Measurements from ENCODE around the gene TNF.

DNA sequence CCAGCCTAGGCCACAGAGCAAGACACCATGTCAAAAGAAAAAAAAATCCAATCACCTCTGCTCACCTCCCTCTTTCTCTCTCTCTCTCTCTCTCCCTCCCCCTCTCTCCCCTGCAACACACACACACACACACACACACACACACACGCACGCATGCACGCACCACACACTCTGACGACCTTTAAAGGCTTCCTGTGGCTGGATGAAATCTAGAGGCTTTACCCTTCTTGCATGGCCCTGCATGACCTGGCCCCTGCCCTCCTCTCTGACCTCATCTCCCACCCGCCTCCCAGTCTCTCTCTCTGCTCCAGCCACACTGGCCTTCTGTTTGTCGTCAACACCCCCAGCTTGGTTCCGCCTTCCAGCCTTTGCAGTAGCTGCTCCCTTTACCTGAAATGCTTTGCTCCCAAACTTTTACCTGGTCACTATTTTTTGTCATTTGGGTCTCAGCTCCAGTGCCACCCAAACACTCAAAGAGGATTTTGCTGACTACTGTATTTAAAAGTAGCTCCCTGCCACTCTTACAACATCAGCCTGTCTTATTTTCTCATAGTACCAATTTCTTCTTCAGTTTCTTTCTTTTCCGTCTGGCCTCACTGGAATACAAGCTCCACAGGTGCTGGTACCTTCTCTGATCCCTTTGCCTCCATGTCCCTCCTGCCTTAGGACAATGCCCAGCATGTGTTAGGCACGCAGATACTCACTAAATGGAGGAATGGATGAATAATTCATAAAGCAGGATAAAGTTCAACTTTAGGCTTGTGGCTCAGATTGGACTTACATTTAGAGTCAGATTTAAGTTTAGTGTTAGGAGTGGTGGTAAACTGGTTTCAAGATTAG lies 7.6 kb upstream of the TNF start:
- TF ChIP-seq, protein P1, sequence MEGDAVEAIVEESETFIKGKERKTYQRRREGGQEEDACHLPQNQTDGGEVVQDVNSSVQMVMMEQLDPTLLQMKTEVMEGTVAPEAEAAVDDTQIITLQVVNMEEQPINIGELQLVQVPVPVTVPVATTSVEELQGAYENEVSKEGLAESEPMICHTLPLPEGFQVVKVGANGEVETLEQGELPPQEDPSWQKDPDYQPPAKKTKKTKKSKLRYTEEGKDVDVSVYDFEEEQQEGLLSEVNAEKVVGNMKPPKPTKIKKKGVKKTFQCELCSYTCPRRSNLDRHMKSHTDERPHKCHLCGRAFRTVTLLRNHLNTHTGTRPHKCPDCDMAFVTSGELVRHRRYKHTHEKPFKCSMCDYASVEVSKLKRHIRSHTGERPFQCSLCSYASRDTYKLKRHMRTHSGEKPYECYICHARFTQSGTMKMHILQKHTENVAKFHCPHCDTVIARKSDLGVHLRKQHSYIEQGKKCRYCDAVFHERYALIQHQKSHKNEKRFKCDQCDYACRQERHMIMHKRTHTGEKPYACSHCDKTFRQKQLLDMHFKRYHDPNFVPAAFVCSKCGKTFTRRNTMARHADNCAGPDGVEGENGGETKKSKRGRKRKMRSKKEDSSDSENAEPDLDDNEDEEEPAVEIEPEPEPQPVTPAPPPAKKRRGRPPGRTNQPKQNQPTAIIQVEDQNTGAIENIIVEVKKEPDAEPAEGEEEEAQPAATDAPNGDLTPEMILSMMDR (conservative IDR thresholded peaks at IDR 0.05; ENCODE audit: low read length): no peak
- TF ChIP-seq EZH2phosphoT487 (IDR thresholded peaks at IDR 0.05; ENCODE audit: borderline replicate concordance): no peak

All from Loucy (cell line).